ENCODE results near the gene DSCAM.

GRCh38 chr21:40556442-40556968, 290.5 kb downstream of the DSCAM start:
- TF ChIP-seq, protein P1, sequence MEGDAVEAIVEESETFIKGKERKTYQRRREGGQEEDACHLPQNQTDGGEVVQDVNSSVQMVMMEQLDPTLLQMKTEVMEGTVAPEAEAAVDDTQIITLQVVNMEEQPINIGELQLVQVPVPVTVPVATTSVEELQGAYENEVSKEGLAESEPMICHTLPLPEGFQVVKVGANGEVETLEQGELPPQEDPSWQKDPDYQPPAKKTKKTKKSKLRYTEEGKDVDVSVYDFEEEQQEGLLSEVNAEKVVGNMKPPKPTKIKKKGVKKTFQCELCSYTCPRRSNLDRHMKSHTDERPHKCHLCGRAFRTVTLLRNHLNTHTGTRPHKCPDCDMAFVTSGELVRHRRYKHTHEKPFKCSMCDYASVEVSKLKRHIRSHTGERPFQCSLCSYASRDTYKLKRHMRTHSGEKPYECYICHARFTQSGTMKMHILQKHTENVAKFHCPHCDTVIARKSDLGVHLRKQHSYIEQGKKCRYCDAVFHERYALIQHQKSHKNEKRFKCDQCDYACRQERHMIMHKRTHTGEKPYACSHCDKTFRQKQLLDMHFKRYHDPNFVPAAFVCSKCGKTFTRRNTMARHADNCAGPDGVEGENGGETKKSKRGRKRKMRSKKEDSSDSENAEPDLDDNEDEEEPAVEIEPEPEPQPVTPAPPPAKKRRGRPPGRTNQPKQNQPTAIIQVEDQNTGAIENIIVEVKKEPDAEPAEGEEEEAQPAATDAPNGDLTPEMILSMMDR (IDR thresholded peaks at IDR 0.05 in 2 of 3, conservative IDR thresholded peaks at IDR 0.05 in 1 of 3; ENCODE audit: borderline replicate concordance in 1 of 3, insufficient read depth in 1 of 3, low read depth in 2 of 3, low read length in 2 of 3): no peak
- TF ChIP-seq POLR2AphosphoS5 (IDR thresholded peaks at IDR 0.05; ENCODE audit: low read depth, low read length) (no peak), SP1 (IDR thresholded peaks at IDR 0.05; ENCODE audit: low read depth) (no peak), POLR2A (IDR thresholded peaks at IDR 0.05; ENCODE audit: borderline replicate concordance, extremely low read depth, insufficient read depth, insufficient read length) (no peak), ATF3 (IDR thresholded peaks at IDR 0.05) (no peak), REST (IDR thresholded peaks at IDR 0.05; ENCODE audit: low read depth) (no peak), JUND (IDR thresholded peaks at IDR 0.05) (no peak), RAD21 (IDR thresholded peaks at IDR 0.05; ENCODE audit: low read depth) (no peak), EZH2 (IDR thresholded peaks at IDR 0.05) (no peak)

All from HCT116 (cell line).